NCI-H460 (cell line): Measurements from ENCODE around the gene MTG2. TPM values are rescaled to one million over a fixed set of nuclear protein-coding genes. Genes with fewer than 3 reads are reported as not detected.

Experiments
- DNase-seq: peaks from one replicate; pipeline ENCODE4 v3.0.0-alpha.2; 2016; ENCODE audit warnings: low read depth; ENCODE audit errors: extremely low read depth
- polyA plus RNA-seq: library from polyadenylated mRNA; depleted of rRNA; stranded (reverse); fragments of >200 nt; gene quantifications from 2 replicates; pipeline ENCODE4 v1.2.3, GENCODE V29; 2014; cell fraction: nucleus; rRNA removed
- total RNA-seq: library from RNA; depleted of rRNA; stranded (reverse); fragments of >200 nt; shearing (Covaris generic); gene quantifications from 2 replicates; pipeline ENCODE4 v1.2.3, GENCODE V29; 2014; rRNA removed

Gene MTG2
- total RNA-seq, result 34.3 and 42.3 TPM in 2 replicates
- polyA plus RNA-seq, result 50.2 and 64.6 TPM in 2 replicates

- peak; percentile 95 for DNase-seq
Measured at GRCh38 chr20:62182469-62183425, at the start of gene MTG2. Gene MTG2 (plus strand): TSS chr20:62183028. CDS start chr20:62193421, 10,393 bp downstream.

- no peak for DNase-seq
Measured at GRCh38 chr20:62133051-62133845, 49.6 kb upstream of the MTG2 start.

- no peak for DNase-seq
Measured at GRCh38 chr20:62133864-62134263, 49.0 kb upstream of the MTG2 start.

- no peak for DNase-seq
Measured at GRCh38 chr20:62134735-62135231, 48.0 kb upstream of the MTG2 start.

GRCh38 chr20:62135573-62136266, 47.1 kb upstream of the MTG2 start:
- no peak for DNase-seq

GRCh38 chr20:62136283-62137091, 46.3 kb upstream of the MTG2 start:
- peak; percentile 69 for DNase-seq

GRCh38 chr20:62137092-62137384, 45.8 kb upstream of the MTG2 start:
- DNase-seq, result no peak

- DNase-seq, result no peak
Measured at GRCh38 chr20:62137478-62138203, 45.2 kb upstream of the MTG2 start.

GRCh38 chr20:62138204-62138543, 44.7 kb upstream of the MTG2 start:
- no peak for DNase-seq

- DNase-seq, result no peak
Measured at GRCh38 chr20:62138912-62139311, 43.9 kb upstream of the MTG2 start.

GRCh38 chr20:62139636-62140035, 43.2 kb upstream of the MTG2 start:
- no peak for DNase-seq

- DNase-seq, result no peak
Measured at GRCh38 chr20:62141043-62141396, 41.8 kb upstream of the MTG2 start.

GRCh38 chr20:62141397-62142251, 41.2 kb upstream of the MTG2 start:
- no peak for DNase-seq

GRCh38 chr20:62142252-62143080, 40.4 kb upstream of the MTG2 start:
- DNase-seq, result no peak

- DNase-seq, result peak; percentile 85
Measured at GRCh38 chr20:62143081-62143956, 39.5 kb upstream of the MTG2 start, which contains the start of the genes PSMA7 and SS18L1. Gene PSMA7 (minus strand): TSS chr20:62143394. CDS start chr20:62143303, 91 bp downstream. Gene SS18L1 (plus strand): TSS chr20:62143769. CDS start chr20:62143821, 52 bp downstream.
